ENCODE measurements around the gene OVAAL. TPM values are rescaled to one million over a fixed set of nuclear protein-coding genes. Genes with fewer than 3 reads are reported as not detected.

OVAAL gene
- total RNA-seq, 2 donors from 2014 or later: not detected

GRCh38 chr1:180560868-180561600 lies 2.3 kb downstream of the OVAAL start:
- Mint-ChIP-seq H3K4me1 (peaks cover 8% of the 10 kb centered on the region), H3K27me3 (ENCODE audit: insufficient read depth) (peaks cover 33% of the 10 kb centered on the region), H3K27ac (no peak overlapping the region), H3K36me3 (ENCODE audit: low read depth) (no peaks in the 10 kb centered on the region), H3K4me3 (no peak overlapping the region), H3K9me3 (peaks cover 3% of the 10 kb centered on the region)
- no peaks in the 10 kb centered on the region for H3K4me1 ChIP-seq (ENCODE audit: control insufficient read depth, insufficient read depth, low read length)
- H3K9me3 ChIP-seq (ENCODE audit: control insufficient read depth, low read length): peaks cover 8% of the 10 kb centered on the region
- H3K36me3 ChIP-seq (ENCODE audit: control insufficient read depth, insufficient read depth, low read length): no peaks in the 10 kb centered on the region
- DNase-seq: no peak
- 90 to 100% methylated on average over 1 to 5 of the region's 5 CpGs for WGBS, 2 experiments (ENCODE audit: insufficient coverage in 1 of 2, insufficient read length in 1 of 2)
- no peak overlapping the region for H3K4me3 ChIP-seq (ENCODE audit: low read length)
- no peak overlapping the region for H3K27ac ChIP-seq (ENCODE audit: low read depth, low read length)
- peaks cover 49% of the 10 kb centered on the region for H3K27me3 ChIP-seq (ENCODE audit: control insufficient read depth, insufficient read depth, low read length, poor library complexity, severe bottlenecking)
- H3K9ac ChIP-seq (ENCODE audit: extremely low read depth, low read length, poor library complexity, severe bottlenecking): no peak overlapping the region
- no peak for TF ChIP-seq CTCF (conservative IDR thresholded peaks at IDR 0.05)

GRCh38 chr1:180562640-180563025 lies 3.9 kb downstream of the OVAAL start:
- Histone ChIP-seq H3K9me3 (ENCODE audit: control insufficient read depth, low read length) (peaks cover 8% of the 10 kb centered on the region), H3K4me1 (ENCODE audit: control insufficient read depth, insufficient read depth, low read length) (no peaks in the 10 kb centered on the region), H3K27me3 (ENCODE audit: control insufficient read depth, insufficient read depth, low read length, poor library complexity, severe bottlenecking) (peaks cover 53% of the 10 kb centered on the region), H3K36me3 (ENCODE audit: control insufficient read depth, insufficient read depth, low read length) (no peaks in the 10 kb centered on the region), H3K27ac (ENCODE audit: low read depth, low read length) (no peak overlapping the region), H3K4me3 (ENCODE audit: low read length) (no peak overlapping the region), H3K9ac (ENCODE audit: extremely low read depth, low read length, poor library complexity, severe bottlenecking) (no peak overlapping the region)
- Mint-ChIP-seq H3K9me3 (peaks cover 3% of the 10 kb centered on the region), H3K4me3 (no peak overlapping the region), H3K27ac (no peak overlapping the region), H3K36me3 (ENCODE audit: low read depth) (no peaks in the 10 kb centered on the region), H3K27me3 (ENCODE audit: insufficient read depth) (peaks cover 40% of the 10 kb centered on the region), H3K4me1 (peaks cover 8% of the 10 kb centered on the region)
- TF ChIP-seq CTCF (conservative IDR thresholded peaks at IDR 0.05): no peak
- DNase-seq: no peak
- WGBS, 2 experiments (ENCODE audit: insufficient coverage in 1 of 2, insufficient read length in 1 of 2): 97 to 100% methylated on average over 1 of the region's 1 CpG

- Mint-ChIP-seq H3K27ac (no peak overlapping the region), H3K4me3 (no peak overlapping the region), H3K4me1 (peaks cover 8% of the 10 kb centered on the region), H3K9me3 (peaks cover 3% of the 10 kb centered on the region), H3K27me3 (ENCODE audit: insufficient read depth) (peaks cover 46% of the 10 kb centered on the region), H3K36me3 (ENCODE audit: low read depth) (no peaks in the 10 kb centered on the region)
- no peak overlapping the region for H3K9ac ChIP-seq (ENCODE audit: extremely low read depth, low read length, poor library complexity, severe bottlenecking)
- H3K36me3 ChIP-seq (ENCODE audit: control insufficient read depth, insufficient read depth, low read length): no peaks in the 10 kb centered on the region
- peaks cover 8% of the 10 kb centered on the region for H3K9me3 ChIP-seq (ENCODE audit: control insufficient read depth, low read length)
- no peak for TF ChIP-seq CTCF (conservative IDR thresholded peaks at IDR 0.05)
- no peak overlapping the region for H3K4me3 ChIP-seq (ENCODE audit: low read length)
- 94 to 97% methylated on average over 12 to 14 of the region's 14 CpGs for WGBS, 2 experiments (ENCODE audit: insufficient coverage in 1 of 2, insufficient read length in 1 of 2)
- no peak overlapping the region for H3K27ac ChIP-seq (ENCODE audit: low read depth, low read length)
- H3K4me1 ChIP-seq (ENCODE audit: control insufficient read depth, insufficient read depth, low read length): no peaks in the 10 kb centered on the region
- H3K27me3 ChIP-seq (ENCODE audit: control insufficient read depth, insufficient read depth, low read length, poor library complexity, severe bottlenecking): peaks cover 59% of the 10 kb centered on the region
- DNase-seq: peak; percentile 58
These were observed 4.5 kb downstream of the OVAAL start for GRCh38 chr1:180563026-180563827.
